ENCODE measurements around the gene KRTAP2-3. TPM values are rescaled to one million over a fixed set of nuclear protein-coding genes. Genes with fewer than 3 reads are reported as not detected.
"Not testable (repeated sequence)": the region's sequence is repeated elsewhere in the genome, so short reads cannot be mapped to it uniquely, and the experiment has no call there.

KRTAP2-3 gene
- total and polyA plus RNA-seq, 5 donors from 2014 or later, result not detected

DNA sequence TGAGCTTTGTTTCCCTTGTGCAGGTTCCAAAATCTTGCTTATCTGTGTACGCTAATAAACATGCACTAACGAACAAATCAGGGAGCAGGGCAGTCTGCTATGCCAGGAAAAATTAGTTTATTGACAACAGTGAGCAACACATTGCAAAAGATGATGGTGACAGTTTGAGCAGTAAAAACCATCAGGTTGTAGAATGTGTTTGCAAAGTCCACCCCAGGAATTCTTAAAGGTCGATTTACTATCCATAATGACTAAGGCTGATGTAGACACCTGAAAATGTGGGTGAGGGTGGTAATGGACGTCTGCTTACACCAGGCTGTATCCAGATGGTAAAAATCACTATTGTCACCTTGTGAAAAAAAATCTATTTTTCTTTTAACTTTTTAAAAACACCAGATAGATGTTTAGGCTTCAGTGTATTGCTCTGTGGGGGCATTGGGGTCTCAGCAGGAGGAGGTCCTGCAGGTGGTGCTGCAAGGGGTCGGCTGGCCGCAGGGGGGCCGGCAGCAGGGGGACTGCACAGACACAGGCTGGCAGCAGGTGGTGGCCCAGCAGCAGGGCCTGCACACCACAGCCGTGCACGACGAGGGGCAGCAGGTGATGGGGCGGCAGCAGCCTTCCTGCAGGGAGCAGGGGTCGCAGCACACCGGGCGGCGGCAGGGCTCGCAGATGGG, 5.2 kb upstream of the KRTAP2-3 start:
- ATAC-seq (ENCODE audit: low read depth in 2 of 2); DNase-seq; H3K36me3 ChIP-seq (ENCODE audit: control insufficient read depth, insufficient read depth, low read length); H3K4me3 Mint-ChIP-seq; H3K9me3 ChIP-seq (ENCODE audit: control insufficient read depth in 2 of 2, low read length in 2 of 2); H3K27ac Mint-ChIP-seq; H3K4me1 ChIP-seq (ENCODE audit: control insufficient read depth, insufficient read depth, low read length, poor library complexity, severe bottlenecking); H3K36me3 Mint-ChIP-seq; H3K4me1 Mint-ChIP-seq; H3K9me3 Mint-ChIP-seq; H3K27ac ChIP-seq (ENCODE audit: insufficient read depth, low read length, poor library complexity, severe bottlenecking); H3K4me3 ChIP-seq (ENCODE audit: low read depth, low read length): not testable (repeated sequence)
- peaks cover 18% of the 10 kb centered on the region for H3K27me3 ChIP-seq (ENCODE audit: control insufficient read depth, insufficient read depth, low read length)
- peaks cover 15% of the 10 kb centered on the region for H3K27me3 Mint-ChIP-seq

DNA sequence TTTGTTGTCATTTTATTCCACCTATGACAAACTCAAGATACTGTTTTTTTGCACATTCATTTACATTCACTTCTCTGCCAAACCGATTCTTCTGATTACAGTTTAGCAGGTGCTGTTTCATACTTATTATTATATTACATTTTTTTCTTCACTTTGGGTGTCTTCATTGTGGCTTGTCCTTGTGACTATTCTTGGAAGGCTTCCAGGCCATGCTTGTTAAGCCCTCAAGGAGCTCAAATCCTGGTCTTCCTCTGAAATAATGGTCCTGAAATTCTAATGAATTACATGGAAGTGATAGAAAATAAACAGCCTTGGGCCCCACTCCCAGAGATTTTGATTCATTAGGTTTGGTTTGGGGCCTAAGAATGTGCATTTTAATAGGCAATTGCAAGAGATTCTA, 4.4 kb upstream of the KRTAP2-3 start:
- no peak overlapping the region for H3K4me3 ChIP-seq (ENCODE audit: low read depth, low read length)
- DNase-seq, result no peak
- Mint-ChIP-seq H3K4me1 (no peaks in the 10 kb centered on the region), H3K27me3 (peaks cover 21% of the 10 kb centered on the region), H3K36me3 (no peaks in the 10 kb centered on the region), H3K27ac (no peak overlapping the region), H3K9me3 (no peaks in the 10 kb centered on the region), H3K4me3 (no peak overlapping the region)
- ATAC-seq (ENCODE audit: low read depth in 2 of 2), result no peak
- H3K4me1 ChIP-seq (ENCODE audit: control insufficient read depth, insufficient read depth, low read length, poor library complexity, severe bottlenecking), result no peaks in the 10 kb centered on the region
- H3K27me3 ChIP-seq (ENCODE audit: control insufficient read depth, insufficient read depth, low read length), result peaks cover 20% of the 10 kb centered on the region
- no peaks in the 10 kb centered on the region for H3K9me3 ChIP-seq (ENCODE audit: control insufficient read depth in 2 of 2, low read length in 2 of 2)
- H3K27ac ChIP-seq (ENCODE audit: insufficient read depth, low read length, poor library complexity, severe bottlenecking), result no peak overlapping the region
- H3K36me3 ChIP-seq (ENCODE audit: control insufficient read depth, insufficient read depth, low read length), result no peaks in the 10 kb centered on the region

DNA sequence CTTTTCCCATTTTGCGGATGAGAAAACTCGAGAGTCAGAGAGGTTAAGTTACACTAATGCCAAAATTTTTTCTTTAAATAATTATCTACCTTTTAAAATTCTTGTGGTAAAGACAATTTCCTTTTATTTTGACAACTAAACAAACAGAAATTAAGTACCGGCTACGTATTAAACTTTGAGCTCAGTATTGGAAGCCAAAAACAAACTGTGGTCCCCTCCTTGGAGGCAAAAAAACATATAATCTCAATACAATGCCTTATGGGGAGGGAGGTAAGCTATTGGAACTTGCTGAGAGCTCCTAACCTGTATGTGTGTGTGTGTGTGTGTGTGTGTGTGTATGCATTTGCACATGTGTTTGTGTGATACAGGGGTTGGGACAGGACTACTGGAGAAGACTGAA, 3.5 kb upstream of the KRTAP2-3 start:
- DNase-seq (no peak), ATAC-seq (ENCODE audit: low read depth in 2 of 2) (no peak)
- Histone ChIP-seq H3K27ac (ENCODE audit: insufficient read depth, low read length, poor library complexity, severe bottlenecking) (no peak overlapping the region), H3K4me3 (ENCODE audit: low read depth, low read length) (no peak overlapping the region), H3K36me3 (ENCODE audit: control insufficient read depth, insufficient read depth, low read length) (no peaks in the 10 kb centered on the region), H3K4me1 (ENCODE audit: control insufficient read depth, insufficient read depth, low read length, poor library complexity, severe bottlenecking) (no peaks in the 10 kb centered on the region), H3K27me3 (ENCODE audit: control insufficient read depth, insufficient read depth, low read length) (peaks cover 20% of the 10 kb centered on the region), H3K9me3 (ENCODE audit: control insufficient read depth in 2 of 2, low read length in 2 of 2) (no peaks in the 10 kb centered on the region)
- Mint-ChIP-seq H3K4me3 (no peak overlapping the region), H3K4me1 (no peaks in the 10 kb centered on the region), H3K9me3 (no peaks in the 10 kb centered on the region), H3K36me3 (no peaks in the 10 kb centered on the region), H3K27me3 (peaks cover 30% of the 10 kb centered on the region), H3K27ac (no peak overlapping the region)

DNA sequence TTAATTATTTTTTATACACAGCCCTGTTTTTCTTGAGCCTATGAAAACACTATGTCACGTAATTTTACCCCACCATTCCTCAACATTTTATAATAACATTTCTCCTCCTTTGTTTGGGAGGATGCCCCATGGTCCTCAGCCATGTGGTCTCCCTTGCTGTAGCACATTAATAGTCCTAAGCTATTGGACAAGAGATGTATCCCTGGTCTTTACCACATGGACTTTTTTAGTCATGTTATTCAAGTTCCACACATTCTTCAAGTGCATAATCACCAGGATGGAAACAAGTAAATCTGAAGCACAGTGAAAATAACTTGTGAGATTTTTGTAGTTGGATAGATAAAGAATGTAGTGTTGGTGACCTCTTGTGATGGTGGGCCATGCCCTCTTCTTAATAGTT, 2.0 kb upstream of the KRTAP2-3 start:
- Histone ChIP-seq H3K27ac (ENCODE audit: insufficient read depth, low read length, poor library complexity, severe bottlenecking) (no peak overlapping the region), H3K9me3 (ENCODE audit: control insufficient read depth in 2 of 2, low read length in 2 of 2) (peaks cover 0 to 3% of the 10 kb centered on the region in 2 experiments), H3K36me3 (ENCODE audit: control insufficient read depth, insufficient read depth, low read length) (no peaks in the 10 kb centered on the region), H3K4me3 (ENCODE audit: low read depth, low read length) (no peak overlapping the region), H3K27me3 (ENCODE audit: control insufficient read depth, insufficient read depth, low read length) (peaks cover 20% of the 10 kb centered on the region), H3K4me1 (ENCODE audit: control insufficient read depth, insufficient read depth, low read length, poor library complexity, severe bottlenecking) (no peaks in the 10 kb centered on the region)
- Mint-ChIP-seq H3K4me3 (no peak overlapping the region), H3K4me1 (no peaks in the 10 kb centered on the region), H3K9me3 (peaks cover 0 to 7% (median 2%) of the 10 kb centered on the region in 7 donors), H3K27me3 (peaks cover 34% of the 10 kb centered on the region), H3K27ac (no peak overlapping the region), H3K36me3 (no peaks in the 10 kb centered on the region)
- no peak for DNase-seq
- no peak for ATAC-seq (ENCODE audit: low read depth in 2 of 2)

DNA sequence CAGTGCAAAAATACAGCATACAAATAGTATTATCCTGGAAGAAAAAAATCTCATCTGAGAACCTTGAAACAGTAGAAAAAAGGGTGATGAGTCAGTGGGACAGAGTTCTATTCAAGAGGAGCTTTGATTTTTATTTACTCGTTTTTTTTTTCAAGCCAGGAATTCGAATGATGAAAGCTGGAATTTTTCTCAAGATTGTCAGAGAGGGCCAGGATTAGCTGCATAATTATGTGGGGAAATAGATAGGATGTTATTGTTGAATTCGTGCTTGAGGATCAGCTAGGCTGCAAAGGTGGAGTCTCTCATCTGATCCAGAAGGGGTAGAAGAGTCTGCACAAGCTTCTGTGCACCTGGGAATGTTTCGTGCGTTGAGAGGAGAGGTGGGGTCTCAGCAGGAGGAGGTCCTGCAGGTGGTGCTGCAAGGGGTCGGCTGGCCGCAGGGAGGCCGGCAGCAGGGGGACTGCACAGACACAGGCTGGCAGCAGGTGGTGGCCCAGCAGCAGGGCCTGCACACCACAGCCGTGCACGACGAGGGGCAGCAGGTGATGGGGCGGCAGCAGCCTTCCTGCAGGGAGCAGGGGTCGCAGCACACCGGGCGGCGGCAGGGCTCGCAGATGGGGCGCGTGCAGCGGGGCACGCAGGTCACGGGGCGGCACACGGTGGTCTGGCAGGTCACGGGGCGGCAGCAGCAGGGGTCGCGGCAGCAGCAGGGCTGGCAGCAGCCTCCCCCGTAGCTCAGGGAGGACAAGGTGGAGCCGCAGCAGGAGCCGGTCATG, 450 bp downstream of the KRTAP2-3 start:
- not testable (repeated sequence) for H3K9me3 Mint-ChIP-seq; H3K36me3 Mint-ChIP-seq; H3K4me1 ChIP-seq (ENCODE audit: control insufficient read depth, insufficient read depth, low read length, poor library complexity, severe bottlenecking); H3K27ac ChIP-seq (ENCODE audit: insufficient read depth, low read length, poor library complexity, severe bottlenecking); H3K9me3 ChIP-seq (ENCODE audit: control insufficient read depth in 2 of 2, low read length in 2 of 2); DNase-seq; H3K4me3 ChIP-seq (ENCODE audit: low read depth, low read length); H3K4me3 Mint-ChIP-seq; H3K4me1 Mint-ChIP-seq; ATAC-seq (ENCODE audit: low read depth in 2 of 2); H3K36me3 ChIP-seq (ENCODE audit: control insufficient read depth, insufficient read depth, low read length); H3K27ac Mint-ChIP-seq
- H3K27me3 ChIP-seq (ENCODE audit: control insufficient read depth, insufficient read depth, low read length), result peaks cover 24% of the 10 kb centered on the region
- peaks cover 40% of the 10 kb centered on the region for H3K27me3 Mint-ChIP-seq

DNA sequence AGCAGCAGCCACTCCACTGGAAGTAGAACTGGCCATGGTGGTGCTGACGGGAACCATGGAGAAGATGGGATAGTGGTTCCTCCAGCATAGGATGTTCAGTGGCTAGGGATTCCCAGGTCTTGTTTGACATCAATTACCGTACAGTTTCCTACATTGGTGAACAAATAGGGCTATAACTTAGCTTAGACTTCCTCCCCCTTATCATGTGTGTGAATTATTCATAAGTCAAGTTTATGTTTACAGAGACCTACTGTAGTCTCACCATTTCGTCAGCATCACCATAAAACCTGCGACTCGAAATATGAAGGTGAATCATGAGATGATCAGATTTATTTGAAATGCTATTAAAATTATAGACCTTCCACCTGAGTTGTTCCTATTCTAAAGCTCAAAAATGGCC, 1.2 kb downstream of the KRTAP2-3 start:
- no peak overlapping the region for H3K27ac ChIP-seq (ENCODE audit: insufficient read depth, low read length, poor library complexity, severe bottlenecking)
- Mint-ChIP-seq H3K27me3 (peaks cover 40% of the 10 kb centered on the region), H3K4me3 (no peak overlapping the region), H3K27ac (no peak overlapping the region), H3K36me3 (no peaks in the 10 kb centered on the region), H3K4me1 (no peaks in the 10 kb centered on the region), H3K9me3 (peaks cover 0 to 7% (median 2%) of the 10 kb centered on the region in 7 donors)
- H3K4me1 ChIP-seq (ENCODE audit: control insufficient read depth, insufficient read depth, low read length, poor library complexity, severe bottlenecking), result no peaks in the 10 kb centered on the region
- peaks cover 23% of the 10 kb centered on the region for H3K27me3 ChIP-seq (ENCODE audit: control insufficient read depth, insufficient read depth, low read length)
- H3K4me3 ChIP-seq (ENCODE audit: low read depth, low read length), result no peak overlapping the region
- no peaks in the 10 kb centered on the region for H3K36me3 ChIP-seq (ENCODE audit: control insufficient read depth, insufficient read depth, low read length)
- DNase-seq (no peak), ATAC-seq (ENCODE audit: low read depth in 2 of 2) (no peak)
- H3K9me3 ChIP-seq (ENCODE audit: control insufficient read depth in 2 of 2, low read length in 2 of 2), result peaks cover 0 to 3% of the 10 kb centered on the region in 2 experiments

DNA sequence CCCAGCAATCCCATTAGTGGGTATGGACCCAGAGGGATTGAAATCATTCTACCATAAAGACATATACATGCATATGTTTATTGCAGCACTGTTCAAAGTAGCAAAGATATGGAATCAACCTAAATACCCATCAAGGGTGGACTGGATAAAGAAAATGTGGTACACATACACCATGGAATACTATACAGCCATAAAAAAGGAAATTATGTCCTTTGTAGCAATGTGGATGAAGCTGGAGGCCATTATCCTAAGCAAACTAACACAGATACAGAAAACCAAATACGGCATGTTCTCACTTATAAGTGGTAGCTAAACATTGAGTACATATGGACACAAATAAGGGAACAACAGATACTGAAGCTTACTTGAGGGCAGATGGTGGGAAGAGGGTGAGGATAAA, 2.4 kb downstream of the KRTAP2-3 start:
- Histone ChIP-seq H3K27me3 (ENCODE audit: control insufficient read depth, insufficient read depth, low read length) (peaks cover 21% of the 10 kb centered on the region), H3K4me3 (ENCODE audit: low read depth, low read length) (no peak overlapping the region), H3K36me3 (ENCODE audit: control insufficient read depth, insufficient read depth, low read length) (no peaks in the 10 kb centered on the region), H3K4me1 (ENCODE audit: control insufficient read depth, insufficient read depth, low read length, poor library complexity, severe bottlenecking) (no peaks in the 10 kb centered on the region), H3K27ac (ENCODE audit: insufficient read depth, low read length, poor library complexity, severe bottlenecking) (no peak overlapping the region), H3K9me3 (ENCODE audit: control insufficient read depth in 2 of 2, low read length in 2 of 2) (peaks cover 0 to 3% of the 10 kb centered on the region in 2 experiments)
- DNase-seq (no peak), ATAC-seq (ENCODE audit: low read depth in 2 of 2) (no peak)
- Mint-ChIP-seq H3K4me1 (no peaks in the 10 kb centered on the region), H3K27me3 (peaks cover 40% of the 10 kb centered on the region), H3K36me3 (no peaks in the 10 kb centered on the region), H3K9me3 (peaks cover 0 to 7% (median 2%) of the 10 kb centered on the region in 7 donors), H3K4me3 (no peak overlapping the region), H3K27ac (no peak overlapping the region)

DNA sequence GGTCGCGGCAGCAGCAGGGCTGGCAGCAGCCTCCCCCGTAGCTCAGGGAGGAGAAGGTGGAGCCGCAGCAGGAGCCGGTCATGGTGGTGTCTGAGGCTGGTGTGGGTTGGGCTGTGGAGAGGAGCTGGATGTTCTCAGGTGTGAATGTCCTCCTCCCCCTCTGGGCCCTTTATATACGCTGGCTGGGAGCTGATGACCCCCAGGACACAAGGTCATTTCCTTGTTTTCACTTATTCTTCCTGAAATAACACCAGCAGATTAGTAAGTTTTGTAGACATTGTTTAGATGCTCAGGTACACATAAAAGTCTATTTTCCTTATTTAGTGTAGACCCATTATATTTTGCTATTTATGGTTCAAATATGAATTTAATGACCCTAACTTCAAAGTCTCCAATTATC, 4.8 kb downstream of the KRTAP2-3 start, which contains the start of gene KRTAP2-2:
Gene KRTAP2-2, minus strand, starts transcription at position 101 of the 400 bp plus-strand sequence. Its CDS starts 19 bp downstream, at position 82.
- not testable (repeated sequence) for H3K4me1 Mint-ChIP-seq; H3K36me3 ChIP-seq (ENCODE audit: control insufficient read depth, insufficient read depth, low read length); H3K9me3 ChIP-seq (ENCODE audit: control insufficient read depth in 2 of 2, low read length in 2 of 2); ATAC-seq (ENCODE audit: low read depth in 2 of 2); H3K9me3 Mint-ChIP-seq; H3K27ac ChIP-seq (ENCODE audit: insufficient read depth, low read length, poor library complexity, severe bottlenecking); H3K36me3 Mint-ChIP-seq; H3K4me3 Mint-ChIP-seq; H3K4me1 ChIP-seq (ENCODE audit: control insufficient read depth, insufficient read depth, low read length, poor library complexity, severe bottlenecking); H3K27me3 ChIP-seq (ENCODE audit: control insufficient read depth, insufficient read depth, low read length); H3K4me3 ChIP-seq (ENCODE audit: low read depth, low read length); DNase-seq
- Mint-ChIP-seq H3K27me3 (peaks cover 35% of the 10 kb centered on the region), H3K27ac (peak within 1 kb of the TSS in 1 of 3 donors; percentile 60)

All from CD4-positive, CD25-positive, alpha-beta regulatory T cell (primary cell).